GM19351 (cell line): Measurements from ENCODE around the gene KLHL42.
"Not testable (repeated sequence)": the region's sequence is repeated elsewhere in the genome, so short reads cannot be mapped to it uniquely, and the experiment has no call there.

Source experiments
- ATAC-seq: cut with Tn5 transposase; IDR thresholded peaks from one replicate; pipeline ENCODE4 v1.9.1; 2021; ENCODE audit warnings: mild to moderate bottlenecking, moderate library complexity; ENCODE audit not compliant: unreplicated experiment

KLHL42 gene, protein sequence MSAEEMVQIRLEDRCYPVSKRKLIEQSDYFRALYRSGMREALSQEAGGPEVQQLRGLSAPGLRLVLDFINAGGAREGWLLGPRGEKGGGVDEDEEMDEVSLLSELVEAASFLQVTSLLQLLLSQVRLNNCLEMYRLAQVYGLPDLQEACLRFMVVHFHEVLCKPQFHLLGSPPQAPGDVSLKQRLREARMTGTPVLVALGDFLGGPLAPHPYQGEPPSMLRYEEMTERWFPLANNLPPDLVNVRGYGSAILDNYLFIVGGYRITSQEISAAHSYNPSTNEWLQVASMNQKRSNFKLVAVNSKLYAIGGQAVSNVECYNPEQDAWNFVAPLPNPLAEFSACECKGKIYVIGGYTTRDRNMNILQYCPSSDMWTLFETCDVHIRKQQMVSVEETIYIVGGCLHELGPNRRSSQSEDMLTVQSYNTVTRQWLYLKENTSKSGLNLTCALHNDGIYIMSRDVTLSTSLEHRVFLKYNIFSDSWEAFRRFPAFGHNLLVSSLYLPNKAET

GRCh38 chr12:27779920-27780611, at the start of gene KLHL42, which contains the start of gene MANSC4:
Gene KLHL42 (plus strand): TSS chr12:27780233. CDS start chr12:27780331, 98 bp downstream.
Gene MANSC4 (minus strand): TSS chr12:27780236. CDS start chr12:27771276, 8,960 bp downstream.
- peak; percentile 74 for ATAC-seq

DNA sequence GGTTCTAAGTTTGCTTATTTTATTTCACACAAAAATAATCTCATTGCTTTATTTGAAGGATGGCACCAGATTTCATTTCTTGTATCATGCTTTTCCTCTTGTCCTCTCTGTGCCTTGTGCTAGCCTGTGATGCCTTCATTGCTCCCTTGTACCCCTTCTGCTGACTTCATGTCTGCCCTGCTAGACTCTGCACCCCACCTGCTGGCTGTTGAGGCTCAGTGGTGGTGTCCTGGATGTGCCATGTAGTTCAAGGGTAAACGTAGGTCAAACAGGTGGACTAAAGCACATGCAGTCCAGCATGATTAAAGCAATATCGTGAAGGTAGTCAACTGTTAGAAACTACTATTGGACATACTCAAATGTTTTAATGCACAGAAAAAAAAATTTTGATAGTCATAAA, 47.8 kb upstream of the KLHL42 start:
- ATAC-seq = no peak

DNA sequence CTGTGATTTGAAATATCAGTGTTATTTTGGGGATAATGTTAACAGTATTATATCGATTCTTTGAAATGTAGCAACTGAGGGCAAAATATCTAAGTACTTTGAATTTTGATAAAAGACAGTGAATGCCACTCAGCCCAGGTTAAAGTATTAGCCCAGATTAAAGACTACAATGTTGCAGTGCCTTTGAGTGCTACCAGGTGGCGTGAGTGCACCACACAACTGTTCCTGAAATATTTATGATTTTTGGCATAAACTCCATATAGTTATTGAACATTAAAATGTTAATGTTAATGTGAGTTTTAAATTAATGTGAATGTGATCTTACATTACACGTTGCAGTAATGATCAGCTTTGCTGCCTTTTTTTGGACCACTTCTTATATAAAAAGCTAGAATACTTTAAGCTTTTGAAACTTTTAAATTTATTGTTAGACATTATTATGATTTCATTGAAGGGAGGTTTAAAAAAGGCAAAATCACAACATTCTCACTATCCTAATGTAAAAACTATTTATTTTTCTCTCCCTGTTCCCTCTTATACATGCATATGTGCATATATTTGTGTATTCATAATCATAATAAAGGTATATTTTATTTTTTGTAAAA, 46.9 kb upstream of the KLHL42 start:
- peak; percentile 82 for ATAC-seq

GRCh38 chr12:27733791-27734190, 46.2 kb upstream of the KLHL42 start:
- ATAC-seq = no peak

DNA sequence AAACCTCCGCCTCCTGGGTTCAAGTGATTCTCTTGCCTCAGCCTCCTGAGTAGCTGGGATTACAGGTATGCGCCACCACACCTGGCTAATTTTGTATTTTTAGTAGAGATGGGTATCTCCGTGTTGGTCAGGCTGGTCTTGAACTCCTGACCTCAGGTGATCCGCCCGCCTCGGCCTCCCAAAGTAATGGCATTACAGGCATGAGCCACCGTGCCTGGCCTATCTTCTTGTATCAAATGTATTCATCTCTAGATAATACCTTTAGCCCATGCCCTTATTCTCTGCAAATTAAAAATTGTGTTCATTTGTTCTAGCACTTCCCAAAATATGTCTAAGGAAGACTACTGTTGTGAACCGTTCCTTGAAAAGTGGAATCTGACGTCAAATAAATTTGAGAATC, 45.7 kb upstream of the KLHL42 start:
- not testable (repeated sequence) for ATAC-seq

- ATAC-seq = no peak
Observed at GRCh38 chr12:27743601-27744000, 36.4 kb upstream of the KLHL42 start.

DNA sequence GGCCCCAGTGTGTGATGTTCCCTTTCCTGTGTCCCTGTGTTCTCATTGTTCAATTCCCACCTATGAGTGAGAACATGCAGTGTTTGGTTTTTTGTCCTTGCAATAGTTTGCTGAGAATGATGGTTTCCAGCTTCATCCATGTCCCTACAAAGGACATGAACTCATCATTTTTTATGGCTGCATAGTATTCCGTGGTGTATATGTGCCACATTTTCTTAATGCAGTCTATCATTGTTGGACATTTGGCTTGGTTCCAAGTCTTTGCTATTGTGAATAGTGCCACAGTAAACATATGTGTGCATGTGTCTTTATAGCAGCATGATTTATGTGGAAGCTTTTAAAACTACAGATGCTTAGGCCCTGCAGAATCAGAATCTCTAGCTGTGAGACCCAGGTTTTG, 34.3 kb upstream of the KLHL42 start:
- ATAC-seq = not testable (repeated sequence)

- ATAC-seq = no peak
Observed at GRCh38 chr12:27747111-27747820, 32.8 kb upstream of the KLHL42 start.

DNA sequence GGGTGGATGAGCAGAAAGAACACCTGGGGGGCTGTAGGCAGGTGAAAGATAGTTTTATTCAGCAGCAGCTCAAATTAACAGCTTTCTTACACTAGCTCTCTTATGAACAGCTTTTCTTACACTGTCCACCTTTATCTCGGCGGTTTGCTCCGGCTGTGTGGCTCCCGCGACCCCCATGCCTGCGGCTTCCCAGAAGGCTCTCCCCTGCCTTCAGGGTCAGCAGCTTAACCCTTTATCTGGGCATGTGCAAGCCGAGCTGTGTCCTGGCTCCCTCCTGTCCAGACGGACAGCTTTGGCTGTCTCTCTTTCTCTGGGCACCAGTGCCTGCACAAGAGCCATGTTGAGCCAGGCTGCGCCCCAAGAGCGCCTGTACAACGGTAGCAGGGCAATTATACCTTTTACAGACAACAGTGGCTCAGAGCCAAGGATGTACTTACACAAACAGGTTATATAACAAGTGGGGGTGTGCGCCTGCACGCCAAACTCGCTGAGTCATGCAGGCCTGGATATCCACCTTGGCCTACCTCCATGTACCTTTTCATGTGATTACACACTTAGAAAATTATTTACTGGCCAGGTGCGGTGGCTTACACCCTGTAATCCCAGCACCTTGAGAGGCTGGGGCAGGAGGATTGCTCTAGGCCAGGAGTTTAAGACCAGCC, 28.5 kb upstream of the KLHL42 start:
- no peak for ATAC-seq

DNA sequence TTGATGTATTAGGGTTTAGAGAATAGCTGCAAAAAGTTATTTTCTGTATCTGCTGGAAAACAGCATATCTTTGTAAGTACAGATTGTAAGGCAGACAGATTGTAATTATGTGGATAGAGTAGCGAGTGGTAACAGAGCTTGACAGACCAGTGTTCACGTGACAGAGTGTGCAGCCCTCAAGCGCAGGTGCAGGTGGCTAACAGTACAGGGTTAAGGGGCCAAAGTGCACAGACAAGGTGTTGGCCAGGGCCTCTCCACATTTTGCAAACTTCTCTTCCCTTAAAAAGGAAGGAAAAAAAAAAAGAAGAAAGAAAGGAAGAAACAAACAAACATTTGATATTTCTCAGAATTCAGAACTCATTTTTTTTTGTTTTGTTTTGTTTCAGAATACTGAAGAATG, 25.2 kb upstream of the KLHL42 start:
- ATAC-seq = no peak

DNA sequence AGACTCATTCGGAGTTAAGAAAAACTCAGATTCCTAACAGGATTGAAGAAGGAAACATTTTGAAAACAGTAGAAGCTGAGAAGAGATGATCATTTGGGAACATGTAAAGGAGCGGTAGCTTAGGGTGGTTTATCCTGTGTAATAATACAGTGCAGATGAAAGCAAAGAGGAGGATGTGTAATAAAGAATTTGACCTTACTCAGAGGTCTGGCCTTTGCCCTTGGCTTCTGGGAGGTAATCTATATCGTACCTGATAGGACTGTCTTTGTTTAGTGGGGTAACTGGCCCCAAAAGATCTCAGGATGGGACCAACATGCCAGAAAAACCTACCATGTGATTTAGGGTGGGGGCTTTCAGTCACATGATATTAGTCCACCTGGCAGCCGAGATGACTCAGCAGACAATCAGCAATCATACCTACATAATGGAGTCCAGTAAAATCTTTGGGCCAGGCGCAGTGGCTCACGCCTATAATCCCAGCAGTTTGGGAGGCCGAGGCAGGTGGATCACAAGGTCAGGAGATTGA, 23.3 kb upstream of the KLHL42 start:
- no peak for ATAC-seq

- ATAC-seq = peak; percentile 66
Observed at GRCh38 chr12:27762757-27763156, 17.3 kb upstream of the KLHL42 start.

- ATAC-seq = no peak
Observed at GRCh38 chr12:27766587-27766986, 13.4 kb upstream of the KLHL42 start.

DNA sequence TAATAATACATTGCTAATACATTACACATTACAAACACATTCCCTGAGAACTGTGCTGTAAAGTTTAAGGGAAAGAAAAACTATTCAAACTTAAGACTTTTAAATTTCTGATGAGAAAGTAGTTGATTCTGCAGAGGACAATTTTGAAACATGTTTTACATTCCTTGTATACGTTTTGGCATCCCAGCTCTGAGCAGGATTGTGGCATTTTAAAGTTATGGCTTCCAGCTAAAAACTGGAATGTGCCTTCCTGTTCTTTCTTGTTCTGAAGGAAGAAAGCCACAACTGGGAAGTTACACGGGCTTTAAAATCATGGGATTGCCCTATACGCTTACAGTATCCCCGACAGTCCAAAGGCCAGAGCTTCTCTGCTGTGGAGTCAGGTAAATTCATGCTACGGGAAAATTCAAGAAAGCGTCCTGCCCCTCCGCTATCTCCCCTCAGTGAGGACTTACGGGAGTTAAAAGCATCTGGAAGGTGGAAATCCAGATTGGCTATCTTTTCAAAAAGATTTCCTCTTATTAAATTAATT, 10.8 kb upstream of the KLHL42 start:
- ATAC-seq = no peak

DNA sequence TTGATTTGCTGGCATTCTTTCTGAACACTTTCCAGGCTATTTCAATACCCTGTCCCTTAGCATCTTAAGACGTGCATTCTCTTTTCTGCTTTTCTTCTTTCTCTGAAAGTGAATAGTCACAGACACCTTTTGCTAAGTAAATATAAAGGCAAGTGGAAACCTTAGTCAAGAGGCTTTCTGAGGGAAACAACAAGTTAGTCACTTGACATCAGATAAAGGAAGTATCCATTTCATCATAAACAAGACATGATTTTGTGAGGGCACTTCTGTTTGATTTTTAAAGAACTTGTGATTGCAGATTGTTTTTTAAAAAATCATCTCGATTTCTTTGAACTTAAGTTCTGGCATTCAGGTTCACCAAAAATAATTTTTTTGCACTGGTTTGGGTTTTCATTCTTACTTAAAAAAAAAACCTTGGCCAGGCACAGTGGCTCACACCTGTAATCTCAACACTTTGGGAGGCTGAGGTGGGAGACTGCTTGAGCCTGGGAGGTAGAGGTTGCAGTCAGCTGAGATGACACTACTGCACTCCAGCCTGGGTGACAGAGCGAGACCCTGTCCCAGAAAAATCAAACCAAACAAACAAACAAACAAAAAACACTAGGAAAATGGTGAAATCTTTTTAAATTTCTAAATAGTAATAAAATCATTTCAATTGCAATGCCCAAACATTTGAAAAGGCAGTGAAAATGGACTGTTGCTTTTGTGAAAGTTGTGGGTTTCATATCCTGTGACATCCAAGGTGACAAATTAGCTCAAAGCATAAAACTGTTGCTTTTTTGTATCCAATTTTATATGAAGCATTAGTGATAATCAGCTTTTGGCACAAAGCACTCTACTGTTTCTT, 8.3 kb upstream of the KLHL42 start:
- ATAC-seq = peak; percentile 43

DNA sequence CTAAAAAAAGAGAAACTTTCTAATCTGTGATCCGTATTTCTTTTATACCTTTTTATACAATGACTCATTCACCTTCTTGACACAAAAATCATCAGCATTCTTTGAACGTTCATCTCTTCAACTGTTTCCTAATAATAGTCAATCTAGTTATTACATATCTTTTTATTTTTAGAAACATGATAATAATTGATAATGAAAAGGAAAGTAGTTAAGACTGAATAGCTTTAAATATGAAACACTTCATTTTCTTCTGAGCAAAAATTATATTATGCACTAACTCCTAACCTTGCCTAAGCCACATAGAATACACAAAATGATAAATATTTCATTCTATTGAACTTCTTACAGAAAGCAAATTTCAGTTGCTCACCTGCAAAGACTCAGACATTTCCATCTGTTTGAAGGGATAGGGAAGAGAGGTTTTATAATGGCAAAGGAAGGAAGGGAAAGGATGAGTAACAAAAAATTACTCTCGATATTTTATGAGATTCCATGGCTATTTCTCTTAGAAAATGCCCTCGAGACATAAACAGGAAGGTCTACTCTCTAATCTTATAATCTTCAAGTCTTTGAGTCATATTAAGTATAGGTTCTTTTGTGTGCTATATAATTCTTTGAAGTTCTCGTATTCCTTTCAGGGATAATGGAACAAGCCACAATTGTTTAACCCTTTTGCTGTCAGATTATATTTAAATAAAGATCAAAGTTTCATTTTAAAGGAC, 7.5 kb upstream of the KLHL42 start:
- peak; percentile 31 for ATAC-seq

DNA sequence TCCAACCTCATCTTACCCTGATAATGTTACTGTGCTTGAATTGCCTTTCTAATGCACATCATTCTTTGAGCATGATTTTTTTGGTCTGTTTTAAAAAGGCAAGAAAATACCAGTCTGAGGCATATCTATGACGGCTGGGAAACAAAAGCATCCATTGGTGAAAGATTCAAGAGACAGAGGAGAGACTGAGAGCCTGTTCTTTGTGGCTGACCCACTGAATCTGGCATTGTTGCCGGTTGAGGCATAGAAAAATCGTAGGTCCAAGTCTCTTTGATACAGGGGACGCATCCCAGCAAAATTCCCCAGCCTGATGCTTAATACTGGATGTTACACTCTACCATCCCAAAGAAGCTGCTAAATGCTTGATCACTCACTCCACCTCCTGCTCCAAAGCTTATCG, 2.9 kb upstream of the KLHL42 start:
- ATAC-seq = no peak

DNA sequence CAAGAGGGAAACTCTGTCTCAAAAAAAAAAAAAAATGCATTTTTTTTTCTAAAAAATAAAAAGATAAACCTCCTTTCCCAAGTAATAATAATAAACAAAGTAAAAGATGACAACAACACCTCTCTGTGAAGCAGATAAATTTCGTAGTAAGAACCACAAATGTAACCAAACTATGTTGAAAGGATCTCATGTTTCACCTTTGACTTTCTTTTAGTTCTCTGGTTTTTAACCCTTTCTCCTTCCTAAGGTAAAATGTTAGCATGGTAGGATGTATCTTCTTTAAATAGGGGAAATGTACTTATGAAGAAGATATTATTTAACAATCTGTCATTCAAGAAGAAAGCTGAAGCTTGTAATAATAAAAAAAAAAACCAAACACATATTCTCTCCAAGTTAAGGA, 1.8 kb upstream of the KLHL42 start:
- ATAC-seq = no peak
